ENCODE measurements around the gene SLC25A12. TPM values are rescaled to one million over a fixed set of nuclear protein-coding genes. Genes with fewer than 3 reads are reported as not detected.
A peak's percentile ranks its signal among the peaks of the same experiment; 100 is the strongest.

SLC25A12 gene
- total RNA-seq, 1 experiment from 2014 or later: 28.8 TPM

GRCh38 chr2:171803757-171804156 lies 90.3 kb downstream of the SLC25A12 start:
- peaks cover 27% of the 10 kb centered on the region for H3K4me1 ChIP-seq (replicated peaks; ENCODE audit: insufficient read depth)
- no peak overlapping the region for H2AFZ ChIP-seq
- no TSS peak for BruUV-seq (replicated peaks)
- TF ChIP-seq CTCF (conservative IDR thresholded peaks at IDR 0.05) (no peak), EZH2 (IDR thresholded peaks at IDR 0.05; ENCODE audit: low read depth) (no peak)
- H3K36me3 ChIP-seq (ENCODE audit: low read depth): peaks cover 8% of the 10 kb centered on the region; the same call in 1 of the 2 replicates
- H4K20me1 ChIP-seq (ENCODE audit: insufficient read depth): no peaks in the 10 kb centered on the region
- H3K27ac ChIP-seq: no peak overlapping the region
- intact Hi-C loops (cut with micrococcal nuclease; ENCODE audit: unreplicated experiment): no loop called here
- H3K9me3 ChIP-seq (ENCODE audit: insufficient read depth, low read depth): no peaks in the 10 kb centered on the region
- H3K79me2 ChIP-seq (ENCODE audit: low read depth): no peaks in the 10 kb centered on the region
- ChIA-PET POLR2A (ENCODE audit: unreplicated experiment) (no interaction called here), CTCF (no interaction called here)
- H3K4me2 ChIP-seq: no peak overlapping the region
- H3F3A ChIP-seq (ENCODE audit: insufficient read depth, low read depth): peaks cover 14% of the 10 kb centered on the region; the same call in 1 of the 2 replicates
- no peaks in the 10 kb centered on the region for H3K27me3 ChIP-seq (ENCODE audit: insufficient read depth, low read depth)
- H3K9me2 ChIP-seq (ENCODE audit: insufficient read depth): no peaks in the 10 kb centered on the region
- no peak for DNase-seq
- H3K4me3 ChIP-seq: no peak overlapping the region

GRCh38 chr2:171800639-171801038 lies 93.4 kb downstream of the SLC25A12 start:
- no TSS peak for BruUV-seq (replicated peaks)
- no peak overlapping the region for H3K4me2 ChIP-seq
- POLR2A ChIA-PET (ENCODE audit: unreplicated experiment): no interaction called here
- no peaks in the 10 kb centered on the region for H3K9me2 ChIP-seq (ENCODE audit: insufficient read depth)
- H3K79me2 ChIP-seq (ENCODE audit: low read depth): no peaks in the 10 kb centered on the region
- DNase-seq: no peak
- peaks cover 6% of the 10 kb centered on the region; the same call in 1 of the 2 replicates for H3K36me3 ChIP-seq (ENCODE audit: low read depth)
- CTCF ChIA-PET: no interaction called here
- no peak overlapping the region for H3K27ac ChIP-seq
- TF ChIP-seq EZH2 (IDR thresholded peaks at IDR 0.05; ENCODE audit: low read depth): no peak
- no peak for TF ChIP-seq CTCF (conservative IDR thresholded peaks at IDR 0.05)
- intact Hi-C loops (cut with micrococcal nuclease; ENCODE audit: unreplicated experiment): no loop called here
- no peaks in the 10 kb centered on the region for H3K9me3 ChIP-seq (ENCODE audit: insufficient read depth, low read depth)
- H2AFZ ChIP-seq: no peak overlapping the region
- H3K27me3 ChIP-seq (ENCODE audit: insufficient read depth, low read depth): no peaks in the 10 kb centered on the region
- peaks cover 20% of the 10 kb centered on the region for H3K4me1 ChIP-seq (replicated peaks; ENCODE audit: insufficient read depth)
- no peak overlapping the region for H3K4me3 ChIP-seq
- H4K20me1 ChIP-seq (ENCODE audit: insufficient read depth): no peaks in the 10 kb centered on the region
- no peaks in the 10 kb centered on the region for H3F3A ChIP-seq (ENCODE audit: insufficient read depth, low read depth)

- CTCF ChIA-PET: no interaction called here
- peak overlapping the region; percentile 14 for H3K4me2 ChIP-seq
- H3K27ac ChIP-seq: peak overlapping the region; percentile 21
- H3K4me3 ChIP-seq: no peak overlapping the region
- H3K4me1 ChIP-seq (replicated peaks; ENCODE audit: insufficient read depth): peaks cover 20% of the 10 kb centered on the region
- no peaks in the 10 kb centered on the region for H4K20me1 ChIP-seq (ENCODE audit: insufficient read depth)
- H3K9me3 ChIP-seq (ENCODE audit: insufficient read depth, low read depth): no peaks in the 10 kb centered on the region
- BruUV-seq (replicated peaks): no TSS peak
- H3K27me3 ChIP-seq (ENCODE audit: insufficient read depth, low read depth): no peaks in the 10 kb centered on the region
- intact Hi-C loops (cut with micrococcal nuclease; ENCODE audit: unreplicated experiment): loop anchor here (5.0 kb wide), 1 partner anchor 96 kb away; no protein-coding TSS in a partner anchor
- TF ChIP-seq CTCF (conservative IDR thresholded peaks at IDR 0.05) (no peak), EZH2 (IDR thresholded peaks at IDR 0.05; ENCODE audit: low read depth) (no peak)
- H3K79me2 ChIP-seq (ENCODE audit: low read depth): no peaks in the 10 kb centered on the region
- no peaks in the 10 kb centered on the region for H3F3A ChIP-seq (ENCODE audit: insufficient read depth, low read depth)
- peaks cover 4% of the 10 kb centered on the region; the same call in 1 of the 2 replicates for H3K36me3 ChIP-seq (ENCODE audit: low read depth)
- H2AFZ ChIP-seq: no peak overlapping the region
- H3K9me2 ChIP-seq (ENCODE audit: insufficient read depth): no peaks in the 10 kb centered on the region
- POLR2A ChIA-PET (ENCODE audit: unreplicated experiment): no interaction called here
- DNase-seq: peak in 1 of 2 experiments; percentile 58
Observed at GRCh38 chr2:171798156-171798820, 95.8 kb downstream of the SLC25A12 start.

All from PC-9 (cell line).